HG02852 (cell line): ENCODE measurements around the gene HLCS.

Experiments
- ATAC-seq: cut with Tn5 transposase; IDR thresholded peaks from one replicate; pipeline ENCODE4 v1.9.1; 2021; ENCODE audit warnings: mild to moderate bottlenecking, moderate library complexity; ENCODE audit not compliant: unreplicated experiment

Gene HLCS

GRCh38 chr21:36987845-36988244 is 21.4 kb upstream of the HLCS start:
- ATAC-seq, result no peak

GRCh38 chr21:36985751-36986594 is 19.5 kb upstream of the HLCS start:
- ATAC-seq, result no peak

- no peak for ATAC-seq
These were observed 15.7 kb upstream of the HLCS start for GRCh38 chr21:36981977-36982700.

- ATAC-seq, result no peak
These were observed 14.6 kb upstream of the HLCS start for GRCh38 chr21:36981049-36981391.

- no peak for ATAC-seq
These were observed 14.0 kb upstream of the HLCS start for GRCh38 chr21:36980280-36981048.

- peak; percentile 68 for ATAC-seq
These were observed 10.6 kb upstream of the HLCS start for GRCh38 chr21:36976882-36977651.

GRCh38 chr21:36976228-36976861 is 9.9 kb upstream of the HLCS start:
- no peak for ATAC-seq

- ATAC-seq, result no peak
These were observed 8.4 kb upstream of the HLCS start for GRCh38 chr21:36974851-36975192.

- ATAC-seq, result no peak
These were observed 7.7 kb upstream of the HLCS start for GRCh38 chr21:36973986-36974850.

- no peak for ATAC-seq
These were observed 2.5 kb upstream of the HLCS start for GRCh38 chr21:36968976-36969375.

- ATAC-seq, result no peak
These were observed 1.9 kb upstream of the HLCS start for GRCh38 chr21:36968414-36968813.

- ATAC-seq, result peak; percentile 18
These were observed 626 bp upstream of the HLCS start for GRCh38 chr21:36966821-36967768.

- no peak for ATAC-seq
These were observed 776 bp downstream of the HLCS start for GRCh38 chr21:36965720-36966065.

- no peak for ATAC-seq
These were observed 1.4 kb downstream of the HLCS start for GRCh38 chr21:36964827-36965719.

GRCh38 chr21:36964398-36964797 is 2.1 kb downstream of the HLCS start:
- ATAC-seq, result no peak

- no peak for ATAC-seq
These were observed 4.2 kb downstream of the HLCS start for GRCh38 chr21:36962098-36962780.

- no peak for ATAC-seq
These were observed 5.7 kb downstream of the HLCS start for GRCh38 chr21:36960676-36961284.
